ENCODE results near the gene SVIL. TPM values are rescaled to one million over a fixed set of nuclear protein-coding genes. Genes with fewer than 3 reads are reported as not detected.

SVIL gene
- total and polyA plus RNA-seq, 11 donors = 95.2 to 589 (median 355) TPM

- H3K36me3 ChIP-seq = peaks cover 0 to 48% (median 22%) of the 10 kb centered on the region in 9 donors
Measured at GRCh38 chr10:29426420-29426819, 208.4 kb downstream of the SVIL start.

GRCh38 chr10:29424017-29424416 is 210.8 kb downstream of the SVIL start:
- intact Hi-C loops (cut with DNase I) = no loop called here
- peaks cover 0 to 60% (median 35%) of the 10 kb centered on the region in 9 donors for H3K36me3 ChIP-seq
- 95 to 98% (median 97%) methylated on average over 3 of the region's 3 CpGs for WGBS, 4 donors
- H3K4me1 ChIP-seq = peaks cover 0 to 28% (median 6%) of the 10 kb centered on the region in 12 donors
- ATAC-seq (no peak), DNase-seq (no peak)
- no peak overlapping the region for H3K27ac ChIP-seq
- no peak for TF ChIP-seq CTCF (IDR thresholded peaks at IDR 0.05)
- no peaks in the 10 kb centered on the region for H3K9me3 ChIP-seq
- H3K4me3 ChIP-seq = no peak overlapping the region
- no peaks in the 10 kb centered on the region for H3K27me3 ChIP-seq

More at GRCh38 chr10:29426420-29426819, 208.4 kb downstream of the SVIL start:
- H3K4me3 ChIP-seq = no peak overlapping the region
- intact Hi-C loops (cut with DNase I) = no loop called here
- H3K27ac ChIP-seq = no peak overlapping the region
- H3K27me3 ChIP-seq = no peaks in the 10 kb centered on the region
- ATAC-seq = no peak
- WGBS, 4 donors = 0 to 75% (median 13%) methylated on average over 1 of the region's 1 CpG
- DNase-seq = no peak
- H3K4me1 ChIP-seq = peaks cover 0 to 17% (median 5%) of the 10 kb centered on the region in 12 donors
- H3K9me3 ChIP-seq = no peaks in the 10 kb centered on the region
- no peak for TF ChIP-seq POLR2A (IDR thresholded peaks at IDR 0.05)
- no peak for TF ChIP-seq CTCF (IDR thresholded peaks at IDR 0.05)

DNA sequence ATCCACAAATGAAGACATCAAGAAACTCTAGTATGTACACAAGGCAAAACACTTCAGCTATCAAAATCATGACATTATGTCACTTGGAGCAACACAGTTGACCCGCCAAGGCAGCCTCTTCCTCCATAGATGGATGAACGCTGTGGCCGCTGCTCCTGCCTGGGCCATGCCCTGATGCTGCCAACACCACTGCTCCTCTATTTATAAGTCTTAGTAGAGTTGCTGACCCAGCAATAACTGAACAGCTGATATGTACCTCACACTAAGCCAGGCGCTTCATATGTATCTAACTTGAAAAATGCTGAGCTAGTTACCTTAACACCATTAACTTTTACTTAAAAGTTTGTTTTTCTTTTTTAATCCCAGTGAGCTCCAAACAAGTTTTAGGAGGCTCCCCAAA is 214.0 kb downstream of the SVIL start:
- DNase-seq (peak in 3 of 5 donors; percentile 21 to 56 (median 42)), ATAC-seq (peak; percentile 78 to 95 (median 92))
- WGBS, 4 donors = 55 to 71% (median 60%) methylated on average over 4 of the region's 4 CpGs

GRCh38 chr10:29417324-29417723 is 217.4 kb downstream of the SVIL start:
- Histone ChIP-seq H3K27ac (no peak overlapping the region), H3K4me3 (no peak overlapping the region), H3K9me3 (no peaks in the 10 kb centered on the region), H3K4me1 (peaks cover 0 to 39% (median 23%) of the 10 kb centered on the region in 12 donors), H3K27me3 (no peaks in the 10 kb centered on the region), H3K36me3 (peaks cover 0 to 63% (median 48%) of the 10 kb centered on the region in 9 donors)
- ATAC-seq = no peak
- intact Hi-C loops (cut with DNase I) = no loop called here
- 85 to 94% (median 90%) methylated on average over 3 of the region's 3 CpGs for WGBS, 4 donors
- no peak for DNase-seq
- TF ChIP-seq POLR2A (IDR thresholded peaks at IDR 0.05) = no peak
- no peak for TF ChIP-seq CTCF (IDR thresholded peaks at IDR 0.05)

More for the DNA sequence above, 214.0 kb downstream of the SVIL start:
- Histone ChIP-seq H3K36me3 (peaks cover 0 to 75% (median 59%) of the 10 kb centered on the region in 9 donors), H3K27ac (no peak overlapping the region), H3K4me1 (peaks cover 0 to 23% (median 2%) of the 10 kb centered on the region in 12 donors), H3K27me3 (no peaks in the 10 kb centered on the region), H3K9me3 (no peaks in the 10 kb centered on the region), H3K4me3 (no peak overlapping the region)
- no peak for TF ChIP-seq CTCF (IDR thresholded peaks at IDR 0.05)
- no peak for TF ChIP-seq POLR2A (IDR thresholded peaks at IDR 0.05)
- intact Hi-C loops (cut with DNase I) = no loop called here

All from heart left ventricle (tissue), 16 donors.